SH-SY5Y (cell line): Measurements from ENCODE around the gene TSPAN32.

ENCODE experiments used
- GATA2 ChIP-seq: IDR thresholded peaks from 2 replicates; pipeline ENCODE4 v1.6.1; 2011; ENCODE audit warnings: mild to moderate bottlenecking, low read depth, low read length
- GATA3 ChIP-seq: IDR thresholded peaks from 2 replicates; pipeline ENCODE4 v1.6.1; 2011; ENCODE audit warnings: low read depth, mild to moderate bottlenecking, low read length, moderate library complexity

GRCh38 chr11:2270322-2271076 lies 31.3 kb upstream of the TSPAN32 start, which contains the start of gene ASCL2:
- no peak for TF ChIP-seq GATA3
- TF ChIP-seq GATA2: no peak
